Caco-2 (cell line): Measurements from ENCODE around the gene PRKCQ. TPM values are rescaled to one million over a fixed set of nuclear protein-coding genes. Genes with fewer than 3 reads are reported as not detected.

Experiments
- BruUV-seq: library from RNA; stranded (reverse); fragments of 400-500 nt; replicated peaks from 2 replicates; lab custom pipeline; 2021; lab: Mats Ljungman, UMichigan
- CTCF ChIA-PET: fragments of 300-600 bp; sonication (Branson Sonifier 250); formaldehyde crosslinking; loops from one replicate; lab custom pipeline; 2022; ENCODE audit warnings: antibody characterized with exemption; lab: Charles Lee
- POLR2A ChIA-PET: fragments of 300-600 bp; sonication (Branson Sonifier 250); formaldehyde crosslinking; loops from one replicate; lab custom pipeline; 2022; ENCODE audit warnings: antibody characterized with exemption; lab: Charles Lee
- DNase-seq, 2 experiments: peaks; one replicate each; pipeline versions ENCODE4 v3.0.0 to v3.0.0-alpha.2; 2020 to 2022
- H3K27me3 ChIP-seq: replicated peaks from 2 replicates; pipeline ENCODE4 v1.6.0; 2011; ENCODE audit warnings: low read length; ENCODE audit not compliant: control insufficient read depth, insufficient read depth
- H3K36me3 ChIP-seq: 2 replicates; pipeline ENCODE4 v1.5.1; 2011; ENCODE audit warnings: low read length; ENCODE audit not compliant: control insufficient read depth, insufficient read depth
- H3K4me1 ChIP-seq: fragments of 250-450 bp; sonication (Bioruptor Pico); 2 replicates; pipeline ENCODE4 v1.5.1; 2020; ENCODE audit warnings: mild to moderate bottlenecking
- H3K4me3 ChIP-seq: 2 replicates; pipeline ENCODE4 v1.5.1; 2011; ENCODE audit warnings: low read depth, mild to moderate bottlenecking, control low read depth, low read length
- H3K9me3 ChIP-seq: fragments of 250-450 bp; sonication (Bioruptor Pico); 2 replicates; pipeline ENCODE4 v1.5.1; 2020; ENCODE audit warnings: mild to moderate bottlenecking, moderate library complexity
- H3K27ac Mint-ChIP-seq: one replicate; pipeline ENCODE4 v1.8.0; 2022; ENCODE audit warnings: mixed read lengths; ENCODE audit not compliant: unreplicated experiment
- H3K27me3 Mint-ChIP-seq: one replicate; pipeline ENCODE4 v1.8.0; 2022; ENCODE audit warnings: mixed read lengths; ENCODE audit not compliant: insufficient read depth, unreplicated experiment
- H3K36me3 Mint-ChIP-seq: one replicate; pipeline ENCODE4 v1.8.0; 2022; ENCODE audit warnings: mild to moderate bottlenecking, mixed read lengths; ENCODE audit not compliant: insufficient read depth, unreplicated experiment
- H3K4me1 Mint-ChIP-seq: one replicate; pipeline ENCODE4 v1.8.0; 2022; ENCODE audit warnings: low read depth, mixed read lengths; ENCODE audit not compliant: unreplicated experiment
- H3K4me3 Mint-ChIP-seq: one replicate; pipeline ENCODE4 v1.8.0; 2022; ENCODE audit warnings: mild to moderate bottlenecking, moderate library complexity, mixed read lengths; ENCODE audit not compliant: unreplicated experiment
- H3K9me3 Mint-ChIP-seq: one replicate; pipeline ENCODE4 v1.8.0; 2022; ENCODE audit warnings: mixed read lengths; ENCODE audit not compliant: unreplicated experiment
- intact Hi-C: fragments of 100-400 bp; cut with micrococcal nuclease; formaldehyde crosslinking; loops from one replicate; pipeline ENCODE4 v1.10.0; 2022; ENCODE audit not compliant: unreplicated experiment
- total RNA-seq: library from RNA; stranded (reverse); gene quantifications from 2 replicates; pipeline ENCODE4 v1.2.3, GENCODE V29; 2022
- TF ChIP-seq, protein P1 (sequence below), 2 experiments: fragments of 200-600 bp in 1 of 2; IDR thresholded peaks; 1 replicate in 1 of 2; 2 replicates in 1 of 2; pipeline versions ENCODE4 v1.5.1 to v1.8.0; 2011 to 2022; ENCODE audit warnings: antibody characterized with exemption in 1 of 2, control low read depth in 1 of 2, inconsistent platforms in 1 of 2, low read depth in 1 of 2, low read length in 1 of 2, mild to moderate bottlenecking in 1 of 2, moderate library complexity in 1 of 2; ENCODE audit not compliant: insufficient read depth in 1 of 2, severe bottlenecking in 1 of 2, unreplicated experiment in 1 of 2

The PRKCQ gene
- total RNA-seq, 1 experiment from 2014 or later = 2.4 TPM

DNA sequence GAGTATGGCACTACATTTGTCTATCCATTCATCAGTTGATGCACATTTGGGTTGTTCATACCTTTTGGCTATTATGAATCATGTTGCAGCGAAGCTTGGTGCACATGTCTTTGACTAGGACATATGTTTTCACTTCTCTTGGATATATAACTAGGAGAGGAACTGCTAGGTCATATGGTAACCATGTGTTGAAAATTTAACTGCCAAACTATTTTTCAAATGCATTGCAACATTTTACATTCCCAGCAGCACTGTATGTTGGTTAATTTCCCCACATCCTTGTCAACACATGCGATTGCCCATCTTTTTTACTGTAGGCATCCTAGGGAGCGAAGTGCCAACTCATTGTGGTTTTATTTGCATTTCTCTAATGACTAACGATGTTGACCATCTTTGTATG lies 183.4 kb downstream of the PRKCQ start:
- peaks cover 3% of the 10 kb centered on the region for H3K4me1 Mint-ChIP-seq
- no peak overlapping the region for H3K4me3 ChIP-seq
- H3K27me3 Mint-ChIP-seq = no peaks in the 10 kb centered on the region
- TF ChIP-seq, protein P1, sequence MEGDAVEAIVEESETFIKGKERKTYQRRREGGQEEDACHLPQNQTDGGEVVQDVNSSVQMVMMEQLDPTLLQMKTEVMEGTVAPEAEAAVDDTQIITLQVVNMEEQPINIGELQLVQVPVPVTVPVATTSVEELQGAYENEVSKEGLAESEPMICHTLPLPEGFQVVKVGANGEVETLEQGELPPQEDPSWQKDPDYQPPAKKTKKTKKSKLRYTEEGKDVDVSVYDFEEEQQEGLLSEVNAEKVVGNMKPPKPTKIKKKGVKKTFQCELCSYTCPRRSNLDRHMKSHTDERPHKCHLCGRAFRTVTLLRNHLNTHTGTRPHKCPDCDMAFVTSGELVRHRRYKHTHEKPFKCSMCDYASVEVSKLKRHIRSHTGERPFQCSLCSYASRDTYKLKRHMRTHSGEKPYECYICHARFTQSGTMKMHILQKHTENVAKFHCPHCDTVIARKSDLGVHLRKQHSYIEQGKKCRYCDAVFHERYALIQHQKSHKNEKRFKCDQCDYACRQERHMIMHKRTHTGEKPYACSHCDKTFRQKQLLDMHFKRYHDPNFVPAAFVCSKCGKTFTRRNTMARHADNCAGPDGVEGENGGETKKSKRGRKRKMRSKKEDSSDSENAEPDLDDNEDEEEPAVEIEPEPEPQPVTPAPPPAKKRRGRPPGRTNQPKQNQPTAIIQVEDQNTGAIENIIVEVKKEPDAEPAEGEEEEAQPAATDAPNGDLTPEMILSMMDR (IDR thresholded peaks at IDR 0.05; ENCODE audit: insufficient read depth in 1 of 2, low read depth in 1 of 2, low read length in 1 of 2, severe bottlenecking in 1 of 2, unreplicated experiment in 1 of 2) = no peak
- no peak overlapping the region for H3K4me3 Mint-ChIP-seq
- BruUV-seq = no TSS peak
- CTCF ChIA-PET = no interaction called here
- H3K27me3 ChIP-seq = no peaks in the 10 kb centered on the region
- peaks cover 1% of the 10 kb centered on the region for H3K36me3 Mint-ChIP-seq
- POLR2A ChIA-PET = no interaction called here
- peaks cover 4% of the 10 kb centered on the region for H3K9me3 Mint-ChIP-seq
- intact Hi-C loops = no loop called here
- H3K9me3 ChIP-seq = no peaks in the 10 kb centered on the region; the same call in 1 of the 2 replicates
- DNase-seq = no peak
- no peaks in the 10 kb centered on the region for H3K36me3 ChIP-seq
- 0 out of 2 replicates have a peak, but pooled peaks cover 8% of the 10 kb centered on the region for H3K4me1 ChIP-seq
- H3K27ac Mint-ChIP-seq = no peak overlapping the region

DNA sequence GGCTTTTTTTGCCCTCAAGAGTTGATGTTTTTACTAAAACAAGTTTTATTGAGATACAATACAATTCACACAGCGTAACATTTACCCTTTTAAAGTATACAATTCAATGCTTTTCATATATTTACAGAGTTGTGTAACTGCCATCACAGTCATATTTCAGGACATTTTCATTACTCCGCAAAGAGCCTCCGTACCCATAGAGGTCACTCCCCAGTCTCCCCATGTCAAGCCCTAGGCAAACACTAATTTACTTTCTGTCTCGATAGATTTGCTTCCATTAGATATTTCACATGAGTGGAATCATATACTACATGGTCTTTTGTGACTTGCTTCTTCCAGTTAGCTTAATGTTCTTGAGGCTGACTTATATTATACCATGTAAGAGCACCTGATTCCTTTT lies 183.8 kb downstream of the PRKCQ start:
- CTCF ChIA-PET = interaction anchor here (0.8 kb wide), 1 partner anchor 194 kb away, joined by 3 read pairs; the partner anchor contains the start of gene PFKFB3
- intact Hi-C loops = no loop called here

DNA sequence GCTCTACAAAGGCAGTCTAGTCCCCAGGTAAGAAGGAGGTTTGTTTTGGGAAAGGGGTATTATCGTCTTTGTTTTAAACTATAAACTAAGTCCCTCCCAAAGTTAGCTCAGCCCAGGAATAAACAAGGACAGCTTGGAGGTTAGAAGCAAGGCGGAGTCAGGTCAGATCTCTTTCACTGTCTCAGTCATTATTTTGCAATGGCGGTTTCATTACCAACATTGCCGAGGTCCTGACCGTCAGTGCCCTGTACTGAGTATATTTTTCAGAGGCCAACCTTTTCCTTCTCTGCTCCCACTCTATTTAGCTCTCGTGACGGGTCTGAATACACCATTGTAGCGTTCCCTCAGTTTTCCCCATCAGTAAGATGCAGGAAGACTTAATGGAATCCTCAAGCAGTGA lies 184.5 kb downstream of the PRKCQ start:
- Histone ChIP-seq H3K4me3 (no peak overlapping the region), H3K36me3 (no peaks in the 10 kb centered on the region), H3K9me3 (no peaks in the 10 kb centered on the region; the same call in 1 of the 2 replicates), H3K27me3 (no peaks in the 10 kb centered on the region), H3K4me1 (0 out of 2 replicates have a peak, but pooled peaks cover 4% of the 10 kb centered on the region)
- POLR2A ChIA-PET = no interaction called here
- Mint-ChIP-seq H3K4me1 (no peaks in the 10 kb centered on the region), H3K27ac (no peak overlapping the region), H3K9me3 (peaks cover 15% of the 10 kb centered on the region), H3K27me3 (no peaks in the 10 kb centered on the region), H3K4me3 (no peak overlapping the region), H3K36me3 (no peaks in the 10 kb centered on the region)
- no peak for DNase-seq
- no TSS peak for BruUV-seq
- intact Hi-C loops = no loop called here
- CTCF ChIA-PET = interaction anchor here (0.8 kb wide), 1 partner anchor 193 kb away, joined by 3 read pairs; the partner anchor contains the start of gene PFKFB3
- TF ChIP-seq, protein P1 (IDR thresholded peaks at IDR 0.05; ENCODE audit: insufficient read depth in 1 of 2, low read depth in 1 of 2, low read length in 1 of 2, severe bottlenecking in 1 of 2, unreplicated experiment in 1 of 2) = no peak

More for the DNA sequence above, 183.8 kb downstream of the PRKCQ start:
- Histone ChIP-seq H3K4me3 (no peak overlapping the region), H3K36me3 (no peaks in the 10 kb centered on the region), H3K9me3 (no peaks in the 10 kb centered on the region; the same call in 1 of the 2 replicates), H3K27me3 (no peaks in the 10 kb centered on the region), H3K4me1 (0 out of 2 replicates have a peak, but pooled peaks cover 8% of the 10 kb centered on the region)
- Mint-ChIP-seq H3K36me3 (no peaks in the 10 kb centered on the region), H3K27ac (no peak overlapping the region), H3K9me3 (peaks cover 9% of the 10 kb centered on the region), H3K4me1 (no peaks in the 10 kb centered on the region), H3K27me3 (no peaks in the 10 kb centered on the region), H3K4me3 (no peak overlapping the region)
- POLR2A ChIA-PET = no interaction called here
- no peak for DNase-seq
- no TSS peak for BruUV-seq
- TF ChIP-seq, protein P1 (IDR thresholded peaks at IDR 0.05; ENCODE audit: insufficient read depth in 1 of 2, low read depth in 1 of 2, low read length in 1 of 2, severe bottlenecking in 1 of 2, unreplicated experiment in 1 of 2) = no peak
